Measurements from ENCODE around the gene CBLB. TPM values are rescaled to one million over a fixed set of nuclear protein-coding genes. Genes with fewer than 3 reads are reported as not detected.

CBLB gene
- total and polyA plus RNA-seq, 12 donors, result 20.4 to 58.9 (median 33.5) TPM

DNA sequence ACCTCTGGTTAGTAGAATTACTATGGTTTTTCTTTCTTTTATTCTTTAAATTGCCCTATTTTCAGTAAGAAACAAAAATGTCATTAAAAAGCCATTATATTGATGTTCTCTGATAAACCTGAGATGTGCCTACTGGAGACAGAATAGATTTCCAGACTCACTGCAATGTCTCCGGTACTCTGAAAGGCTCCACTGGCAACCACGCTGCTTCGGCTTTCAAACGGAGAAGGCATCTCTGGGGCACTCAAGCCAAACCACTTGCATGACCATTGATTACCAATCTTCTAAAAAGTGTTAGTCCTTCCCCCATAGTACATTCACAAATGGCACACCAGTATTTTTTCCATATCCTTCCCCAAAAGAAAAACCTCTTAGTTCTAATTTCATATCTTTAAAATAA, 82.6 kb downstream of the CBLB start:
- WGBS, 4 donors, result 80 to 97% (median 95%) methylated on average over 4 of the region's 4 CpGs
- TF ChIP-seq POLR2A (IDR thresholded peaks at IDR 0.05), result no peak
- TF ChIP-seq, protein P1, sequence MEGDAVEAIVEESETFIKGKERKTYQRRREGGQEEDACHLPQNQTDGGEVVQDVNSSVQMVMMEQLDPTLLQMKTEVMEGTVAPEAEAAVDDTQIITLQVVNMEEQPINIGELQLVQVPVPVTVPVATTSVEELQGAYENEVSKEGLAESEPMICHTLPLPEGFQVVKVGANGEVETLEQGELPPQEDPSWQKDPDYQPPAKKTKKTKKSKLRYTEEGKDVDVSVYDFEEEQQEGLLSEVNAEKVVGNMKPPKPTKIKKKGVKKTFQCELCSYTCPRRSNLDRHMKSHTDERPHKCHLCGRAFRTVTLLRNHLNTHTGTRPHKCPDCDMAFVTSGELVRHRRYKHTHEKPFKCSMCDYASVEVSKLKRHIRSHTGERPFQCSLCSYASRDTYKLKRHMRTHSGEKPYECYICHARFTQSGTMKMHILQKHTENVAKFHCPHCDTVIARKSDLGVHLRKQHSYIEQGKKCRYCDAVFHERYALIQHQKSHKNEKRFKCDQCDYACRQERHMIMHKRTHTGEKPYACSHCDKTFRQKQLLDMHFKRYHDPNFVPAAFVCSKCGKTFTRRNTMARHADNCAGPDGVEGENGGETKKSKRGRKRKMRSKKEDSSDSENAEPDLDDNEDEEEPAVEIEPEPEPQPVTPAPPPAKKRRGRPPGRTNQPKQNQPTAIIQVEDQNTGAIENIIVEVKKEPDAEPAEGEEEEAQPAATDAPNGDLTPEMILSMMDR (IDR thresholded peaks at IDR 0.05), result no peak
- intact Hi-C loops (cut with DNase I), result no loop called here
- Histone ChIP-seq H3K27me3 (no peaks in the 10 kb centered on the region), H3K9me3 (replicated peaks in 1 of 3) (no peaks in the 10 kb centered on the region), H3K27ac (no peak overlapping the region), H3K4me3 (no peak overlapping the region), H3K36me3 (replicated peaks in 1 of 2) (no peaks in the 10 kb centered on the region), H3K4me1 (replicated peaks in 1 of 2) (peaks cover 5 to 22% of the 10 kb centered on the region in 2 donors)
- DNase-seq, result no peak

DNA sequence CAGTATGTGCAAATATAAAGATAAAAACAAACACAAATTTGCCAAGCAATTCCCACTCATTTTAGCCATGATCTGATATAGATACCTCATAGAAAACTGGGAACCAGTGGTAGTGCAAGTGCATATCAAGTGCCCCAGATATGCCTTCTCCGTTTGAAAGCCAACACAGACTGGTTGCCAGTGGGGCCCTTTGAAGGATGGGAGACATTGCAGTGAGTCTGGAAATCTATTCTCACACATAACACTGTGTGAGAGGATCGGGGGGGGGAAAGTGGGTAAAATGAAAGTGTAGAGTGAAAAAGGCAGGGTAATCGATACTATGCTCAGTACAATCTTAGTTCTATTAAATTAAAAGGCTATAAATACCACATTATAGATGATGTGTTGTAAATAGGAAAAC, 83.0 kb downstream of the CBLB start:
- 67 to 82% (median 78%) methylated on average over 3 of the region's 3 CpGs for WGBS, 4 donors
- no peaks in the 10 kb centered on the region for H3K36me3 ChIP-seq (replicated peaks in 1 of 2)
- no peak overlapping the region for H3K27ac ChIP-seq
- DNase-seq, result no peak
- H3K27me3 ChIP-seq, result no peaks in the 10 kb centered on the region
- no peaks in the 10 kb centered on the region for H3K9me3 ChIP-seq (replicated peaks in 1 of 3)
- H3K4me3 ChIP-seq, result no peak overlapping the region
- TF ChIP-seq, protein P1 (IDR thresholded peaks at IDR 0.05), result no peak
- TF ChIP-seq POLR2A (IDR thresholded peaks at IDR 0.05), result no peak
- intact Hi-C loops (cut with DNase I), result no loop called here
- H3K4me1 ChIP-seq (replicated peaks in 1 of 2), result peaks cover 5 to 17% of the 10 kb centered on the region in 2 donors

DNA sequence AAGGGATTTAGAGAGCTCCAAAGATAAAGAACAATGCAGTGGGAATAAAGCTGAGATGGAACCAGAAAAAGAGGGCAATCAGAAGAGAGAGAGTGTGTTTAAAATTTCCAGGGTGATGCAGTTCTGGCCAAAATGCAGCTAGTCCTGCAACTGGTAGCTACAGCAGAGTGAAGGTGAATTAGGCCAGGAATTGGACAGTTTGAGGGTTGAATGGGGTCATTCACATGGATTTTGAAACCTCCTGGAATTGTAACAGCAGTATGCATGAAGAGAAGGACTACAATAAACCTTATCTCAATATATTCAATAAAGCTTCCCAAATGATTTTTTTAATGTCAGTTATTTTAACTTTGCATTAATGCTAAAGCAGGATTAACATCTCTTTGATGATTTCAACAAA, 85.2 kb downstream of the CBLB start:
- intact Hi-C loops (cut with DNase I), result no loop called here
- TF ChIP-seq, protein P1 (IDR thresholded peaks at IDR 0.05), result no peak
- TF ChIP-seq POLR2A (IDR thresholded peaks at IDR 0.05), result no peak
- no peak for DNase-seq
- Histone ChIP-seq H3K27me3 (no peaks in the 10 kb centered on the region), H3K4me1 (replicated peaks in 1 of 2) (peaks cover 5 to 13% of the 10 kb centered on the region in 2 donors), H3K36me3 (replicated peaks in 1 of 2) (no peaks in the 10 kb centered on the region), H3K27ac (no peak overlapping the region), H3K4me3 (no peak overlapping the region), H3K9me3 (replicated peaks in 1 of 3) (no peaks in the 10 kb centered on the region)

DNA sequence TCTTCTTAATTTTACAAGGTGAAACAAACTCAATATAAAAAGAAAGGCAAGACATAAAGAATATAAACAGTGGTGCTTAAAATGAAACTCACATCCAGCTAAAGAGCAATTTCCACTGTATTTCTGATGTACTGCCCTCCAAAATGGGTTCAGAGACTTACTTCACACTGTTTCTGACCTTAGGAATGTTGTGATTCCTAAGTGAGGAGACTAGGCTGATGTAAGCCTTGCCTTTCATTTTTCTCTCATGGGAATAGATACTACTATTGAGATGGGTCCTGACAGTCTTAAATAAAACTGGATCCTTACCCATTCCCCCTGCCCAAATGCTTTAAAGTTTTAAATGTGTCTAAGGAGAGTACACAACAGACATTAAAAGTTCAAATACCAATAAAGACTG, 86.9 kb downstream of the CBLB start:
- no peaks in the 10 kb centered on the region for H3K36me3 ChIP-seq (replicated peaks in 1 of 2)
- H3K4me1 ChIP-seq (replicated peaks in 1 of 2), result peaks cover 5 to 13% of the 10 kb centered on the region in 2 donors
- peak overlapping the region in 1 of 5 donors; percentile 32 for H3K27ac ChIP-seq
- H3K4me3 ChIP-seq, result no peak overlapping the region
- H3K27me3 ChIP-seq, result no peaks in the 10 kb centered on the region
- no peak for DNase-seq
- intact Hi-C loops (cut with DNase I), result no loop called here
- no peaks in the 10 kb centered on the region for H3K9me3 ChIP-seq (replicated peaks in 1 of 3)
- TF ChIP-seq, protein P1 (IDR thresholded peaks at IDR 0.05), result no peak
- TF ChIP-seq POLR2A (IDR thresholded peaks at IDR 0.05), result no peak

All from adrenal gland (tissue), 12 donors.